SK-N-MC (cell line): ENCODE results near the gene TACR1.

ENCODE experiments used
- EZH2 ChIP-seq: fragments of 200-600 bp; sonication (generic); IDR thresholded peaks from one replicate; pipeline ENCODE4 v1.6.1; 2017; ENCODE audit warnings: antibody characterized with exemption
- POLR2AphosphoS5 ChIP-seq: IDR thresholded peaks from 2 replicates; pipeline ENCODE4 v1.6.1; 2012; ENCODE audit warnings: mild to moderate bottlenecking, low read depth, low read length, borderline replicate concordance

- no peak for TF ChIP-seq EZH2
- TF ChIP-seq POLR2AphosphoS5: no peak
Observed at GRCh38 chr2:75113231-75113869, 86.0 kb downstream of the TACR1 start.
